ENCODE measurements around the gene NFIB. TPM values are rescaled to one million over a fixed set of nuclear protein-coding genes. Genes with fewer than 3 reads are reported as not detected.

NFIB gene
- total and polyA plus RNA-seq, 2 donors (not counting 1 experiment from before 2014, with no cell fraction given): 29.3 to 36.3 TPM

- no peaks in the 10 kb centered on the region for H3K79me2 ChIP-seq (ENCODE audit: control insufficient read depth, insufficient read depth, low read length)
- no peaks in the 10 kb centered on the region for H4K20me1 ChIP-seq (ENCODE audit: control insufficient read depth, extremely low read depth, insufficient read depth, low read length)
- H3K4me1 ChIP-seq (ENCODE audit: control insufficient read depth, extremely low read depth, insufficient read depth, low read length): no peaks in the 10 kb centered on the region
- no peak overlapping the region for H3K9ac ChIP-seq (ENCODE audit: insufficient read depth, low read length)
- H3K27ac ChIP-seq (ENCODE audit: insufficient read depth, low read length): no peak overlapping the region
- TF ChIP-seq CTCF (conservative IDR thresholded peaks at IDR 0.05 in 1 of 2, IDR thresholded peaks at IDR 0.05 in 1 of 2; ENCODE audit: low read depth in 1 of 2, low read length in 2 of 2) (no peak), EZH2 (IDR thresholded peaks at IDR 0.05; ENCODE audit: low read length, missing control alignments) (no peak)
- H3K4me3 ChIP-seq (replicated peaks in 1 of 4; ENCODE audit: control extremely low read depth in 1 of 4, insufficient read depth in 1 of 4, low read depth in 3 of 4, low read length in 4 of 4): no peak overlapping the region
- no peaks in the 10 kb centered on the region for H3K9me3 ChIP-seq (ENCODE audit: control insufficient read depth, insufficient read depth, low read depth, low read length)
- no peak overlapping the region for H2AFZ ChIP-seq (ENCODE audit: low read length)
- no peak for DNase-seq (ENCODE audit: low read depth in 2 of 2)
- no peaks in the 10 kb centered on the region for H3K27me3 ChIP-seq (ENCODE audit: control insufficient read depth, insufficient read depth, low read length)
- H3K36me3 ChIP-seq (ENCODE audit: control insufficient read depth, insufficient read depth, low read length): no peaks in the 10 kb centered on the region
- H3K4me2 ChIP-seq (ENCODE audit: extremely low read depth, insufficient read depth, low read length): no peak overlapping the region
Observed at GRCh38 chr9:14164908-14165307, 149.0 kb downstream of the NFIB start.

- Histone ChIP-seq H3K27ac (ENCODE audit: insufficient read depth, low read length) (no peak overlapping the region), H3K9ac (ENCODE audit: insufficient read depth, low read length) (no peak overlapping the region), H3K36me3 (ENCODE audit: control insufficient read depth, insufficient read depth, low read length) (no peaks in the 10 kb centered on the region), H2AFZ (ENCODE audit: low read length) (no peak overlapping the region), H3K27me3 (ENCODE audit: control insufficient read depth, insufficient read depth, low read length) (no peaks in the 10 kb centered on the region), H3K9me3 (ENCODE audit: control insufficient read depth, insufficient read depth, low read depth, low read length) (no peaks in the 10 kb centered on the region), H3K4me1 (ENCODE audit: control insufficient read depth, extremely low read depth, insufficient read depth, low read length) (peaks cover 2% of the 10 kb centered on the region), H3K79me2 (ENCODE audit: control insufficient read depth, insufficient read depth, low read length) (no peaks in the 10 kb centered on the region), H4K20me1 (ENCODE audit: control insufficient read depth, extremely low read depth, insufficient read depth, low read length) (no peaks in the 10 kb centered on the region), H3K4me3 (replicated peaks in 1 of 4; ENCODE audit: control extremely low read depth in 1 of 4, insufficient read depth in 1 of 4, low read depth in 3 of 4, low read length in 4 of 4) (no peak overlapping the region), H3K4me2 (ENCODE audit: extremely low read depth, insufficient read depth, low read length) (no peak overlapping the region)
- peak in 1 of 2 donors; percentile 74 for DNase-seq (ENCODE audit: low read depth in 2 of 2)
- no peak for TF ChIP-seq CTCF (conservative IDR thresholded peaks at IDR 0.05 in 1 of 2, IDR thresholded peaks at IDR 0.05 in 1 of 2; ENCODE audit: low read depth in 1 of 2, low read length in 2 of 2)
- TF ChIP-seq EZH2 (IDR thresholded peaks at IDR 0.05; ENCODE audit: low read length, missing control alignments): no peak
Observed at GRCh38 chr9:14159440-14160216, 154.3 kb downstream of the NFIB start.

- H3K36me3 ChIP-seq (ENCODE audit: control insufficient read depth, insufficient read depth, low read length): no peaks in the 10 kb centered on the region
- H3K9ac ChIP-seq (ENCODE audit: insufficient read depth, low read length): no peak overlapping the region
- no peak overlapping the region for H3K4me2 ChIP-seq (ENCODE audit: extremely low read depth, insufficient read depth, low read length)
- TF ChIP-seq EZH2 (IDR thresholded peaks at IDR 0.05; ENCODE audit: low read length, missing control alignments) (no peak), CTCF (conservative IDR thresholded peaks at IDR 0.05 in 1 of 2, IDR thresholded peaks at IDR 0.05 in 1 of 2; ENCODE audit: low read depth in 1 of 2, low read length in 2 of 2) (no peak)
- peaks cover 2% of the 10 kb centered on the region for H3K4me1 ChIP-seq (ENCODE audit: control insufficient read depth, extremely low read depth, insufficient read depth, low read length)
- H3K27ac ChIP-seq (ENCODE audit: insufficient read depth, low read length): no peak overlapping the region
- H3K4me3 ChIP-seq (replicated peaks in 1 of 4; ENCODE audit: control extremely low read depth in 1 of 4, insufficient read depth in 1 of 4, low read depth in 3 of 4, low read length in 4 of 4): no peak overlapping the region
- no peaks in the 10 kb centered on the region for H3K27me3 ChIP-seq (ENCODE audit: control insufficient read depth, insufficient read depth, low read length)
- H2AFZ ChIP-seq (ENCODE audit: low read length): no peak overlapping the region
- H3K9me3 ChIP-seq (ENCODE audit: control insufficient read depth, insufficient read depth, low read depth, low read length): no peaks in the 10 kb centered on the region
- peak; percentile 60 to 84 for DNase-seq (ENCODE audit: low read depth in 2 of 2)
- H4K20me1 ChIP-seq (ENCODE audit: control insufficient read depth, extremely low read depth, insufficient read depth, low read length): no peaks in the 10 kb centered on the region
- H3K79me2 ChIP-seq (ENCODE audit: control insufficient read depth, insufficient read depth, low read length): no peaks in the 10 kb centered on the region
Observed at GRCh38 chr9:14158916-14159315, 155.0 kb downstream of the NFIB start.
